ENCODE data around the gene BMPR1B.

DNA sequence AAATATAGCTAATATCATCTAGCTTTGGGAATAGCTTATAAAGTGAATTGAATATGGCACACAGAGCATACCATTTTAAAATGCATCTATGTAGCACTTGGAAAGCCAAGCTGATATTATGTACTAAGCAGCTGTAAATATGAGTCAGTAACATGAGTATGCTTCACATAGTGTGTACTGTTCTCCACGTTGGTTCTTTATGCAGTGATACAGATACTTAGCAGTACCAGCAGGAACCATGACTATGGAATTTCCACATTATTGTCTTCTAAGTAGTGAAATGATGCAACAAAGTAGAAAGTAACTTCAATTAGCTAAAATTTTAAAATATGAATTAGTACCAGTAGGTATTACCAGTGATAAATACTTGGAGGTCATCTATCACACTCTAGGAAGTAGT lies 320.1 kb downstream of the BMPR1B start:
- TF ChIP-seq, protein P1, sequence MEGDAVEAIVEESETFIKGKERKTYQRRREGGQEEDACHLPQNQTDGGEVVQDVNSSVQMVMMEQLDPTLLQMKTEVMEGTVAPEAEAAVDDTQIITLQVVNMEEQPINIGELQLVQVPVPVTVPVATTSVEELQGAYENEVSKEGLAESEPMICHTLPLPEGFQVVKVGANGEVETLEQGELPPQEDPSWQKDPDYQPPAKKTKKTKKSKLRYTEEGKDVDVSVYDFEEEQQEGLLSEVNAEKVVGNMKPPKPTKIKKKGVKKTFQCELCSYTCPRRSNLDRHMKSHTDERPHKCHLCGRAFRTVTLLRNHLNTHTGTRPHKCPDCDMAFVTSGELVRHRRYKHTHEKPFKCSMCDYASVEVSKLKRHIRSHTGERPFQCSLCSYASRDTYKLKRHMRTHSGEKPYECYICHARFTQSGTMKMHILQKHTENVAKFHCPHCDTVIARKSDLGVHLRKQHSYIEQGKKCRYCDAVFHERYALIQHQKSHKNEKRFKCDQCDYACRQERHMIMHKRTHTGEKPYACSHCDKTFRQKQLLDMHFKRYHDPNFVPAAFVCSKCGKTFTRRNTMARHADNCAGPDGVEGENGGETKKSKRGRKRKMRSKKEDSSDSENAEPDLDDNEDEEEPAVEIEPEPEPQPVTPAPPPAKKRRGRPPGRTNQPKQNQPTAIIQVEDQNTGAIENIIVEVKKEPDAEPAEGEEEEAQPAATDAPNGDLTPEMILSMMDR (IDR thresholded peaks at IDR 0.05 in 8 of 11, conservative IDR thresholded peaks at IDR 0.05 in 3 of 11) = no peak
- TF ChIP-seq POLR2A (IDR thresholded peaks at IDR 0.05) = no peak
